Adrenal gland (tissue), 12 donors: ENCODE measurements around the gene TBC1D13. TPM values are rescaled to one million over a fixed set of nuclear protein-coding genes. Genes with fewer than 3 reads are reported as not detected.
"Not testable (repeated sequence)": the region's sequence is repeated elsewhere in the genome, so short reads cannot be mapped to it uniquely, and the experiment has no call there.

Source experiments
- DNase-seq, 7 donors: peaks; one replicate each; pipeline ENCODE4 v3.0.0-alpha.2; 2019 to 2020
- H3K27ac ChIP-seq, 5 donors: fragments of 200-600 bp; sonication (generic) in 4 of 5; 1 replicate in 3 of 5; 2 replicates in 2 of 5; pipeline versions ENCODE4 v1.5.1 to v1.8.0; 2016 to 2020; ENCODE audit warnings: mild to moderate bottlenecking in 1 of 5
- H3K27me3 ChIP-seq: fragments of 200-600 bp; 2 replicates; pipeline ENCODE4 v1.8.0; 2021
- H3K36me3 ChIP-seq, 2 donors: fragments of 200-600 bp; replicated peaks in 1 of 2; 1 replicate in 1 of 2; 2 replicates in 1 of 2; pipeline versions ENCODE4 v1.5.1 to v1.8.0; 2018 to 2022
- H3K4me1 ChIP-seq, 2 donors: fragments of 200-600 bp; replicated peaks in 1 of 2; 1 replicate in 1 of 2; 2 replicates in 1 of 2; pipeline versions ENCODE4 v1.5.1 to v1.8.0; 2018 to 2021
- H3K4me3 ChIP-seq, 4 donors: fragments of 200-600 bp; sonication (generic) in 3 of 4; one replicate each; pipeline ENCODE4 v1.5.1; 2016 to 2018
- H3K9me3 ChIP-seq, 3 donors: fragments of 200-600 bp; sonication (generic) in 1 of 3; replicated peaks in 1 of 3; 1 replicate in 2 of 3; 2 replicates in 1 of 3; pipeline versions ENCODE4 v1.5.1 to v1.8.0; 2016 to 2021
- CTCF ChIP-seq, 6 experiments: fragments of 450-650 bp in 4 of 6; fragments of 200-600 bp in 2 of 6; sonication (generic) in 1 of 6; IDR thresholded peaks; 1 replicate in 5 of 6; 2 replicates in 1 of 6; pipeline versions ENCODE4 v1.5.1 to v1.8.0; 2016 to 2021; ENCODE audit warnings: antibody characterized with exemption in 6 of 6, mild to moderate bottlenecking in 2 of 6, moderate library complexity in 1 of 6
- POLR2A ChIP-seq, 2 donors: fragments of 450-650 bp; IDR thresholded peaks; one replicate each; pipeline ENCODE4 v1.6.1; 2017; ENCODE audit warnings: antibody characterized with exemption in 2 of 2, mild to moderate bottlenecking in 2 of 2, moderate library complexity in 1 of 2
- WGBS, 4 donors: extraction: QIAGEN DNeasy Blood & Tissue Kit in 2 of 4; methylation state at CpG; one replicate each; pipeline versions ENCODE4 v1.1.5 to v1.1.7; 2013 to 2017; 5-methylcytosine and 5-hydroxymethylcytosine counted together
- intact Hi-C, 2 donors: fragments of 100-400 bp; cut with DNase I; formaldehyde crosslinking; loops; one replicate each; pipeline versions ENCODE4 v1.14.1 to v1.15.0; 2022 to 2023
- polyA plus RNA-seq, 3 donors: library from polyadenylated mRNA; stranded (reverse); fragments of 200-250 nt in 2 of 3; fragments of 350-450 nt in 1 of 3; fragmentation: Illumina TruSeq in 1 of 3; extraction: RNeasy Lipid Tissue Mini Kit (QIAGEN cat#74804) in 1 of 3; gene quantifications; one replicate each; pipeline ENCODE4 v1.2.3, GENCODE V29; 2013 to 2014
- total RNA-seq, 9 donors: library from RNA; depleted of rRNA in 4 of 9; stranded (reverse); fragments of >200 nt in 4 of 9; fragments of 120-200 nt in 1 of 9; fragmentation: NEBNext Ultra II Directional in 1 of 9; extraction: Animal tissue kit (Norgen Biotek cat#: 25700) in 1 of 9; gene quantifications; one replicate each; pipeline versions ENCODE4 v1.1.0 to v1.2.4, GENCODE V29; 2013 to 2023
- donor health status: healthy with polysubstance abuse.
- donor health status: Bipolar disorder and iron deficiency.
- donor health status: DM: yes; HTN: yes; CAD: no.
- donor health status: DM: no; HTN: no; CAD: no.
- donor health status: DM: no; HTN: no; CAD: no.
- donor health status: DM: yes; HTN: yes; CAD: no.

The TBC1D13 gene
- total and polyA plus RNA-seq, 12 donors: 15.9 to 72.7 (median 29.0) TPM

GRCh38 chr9:128840524-128840923 is 53.5 kb downstream of the TBC1D13 start:
- Histone ChIP-seq H3K36me3 (no peaks in the 10 kb centered on the region), H3K9me3 (no peaks in the 10 kb centered on the region), H3K27ac (no peak overlapping the region), H3K4me3 (no peak overlapping the region), H3K4me1 (no peaks in the 10 kb centered on the region), H3K27me3 (no peaks in the 10 kb centered on the region)
- DNase-seq: no peak
- TF ChIP-seq POLR2A (IDR thresholded peaks at IDR 0.05): no peak
- TF ChIP-seq CTCF (IDR thresholded peaks at IDR 0.05): no peak
- intact Hi-C loops: no loop called here
- WGBS, 4 donors: 92 to 95% (median 94%) methylated on average over 1 of the region's 1 CpG

GRCh38 chr9:128841694-128842492 is 54.8 kb downstream of the TBC1D13 start:
- no peaks in the 10 kb centered on the region for H3K4me1 ChIP-seq
- no peaks in the 10 kb centered on the region for H3K36me3 ChIP-seq
- no peak for DNase-seq
- no peak overlapping the region for H3K27ac ChIP-seq
- H3K27me3 ChIP-seq: no peaks in the 10 kb centered on the region
- no peak overlapping the region for H3K4me3 ChIP-seq
- H3K9me3 ChIP-seq: no peaks in the 10 kb centered on the region
- intact Hi-C loops: no loop called here
- no peak for TF ChIP-seq POLR2A (IDR thresholded peaks at IDR 0.05)
- 86 to 91% (median 87%) methylated on average over 11 to 12 of the region's 12 CpGs for WGBS, 4 donors

GRCh38 chr9:128843171-128843570 is 56.1 kb downstream of the TBC1D13 start:
- H3K4me1 ChIP-seq, intact Hi-C loops, H3K4me3 ChIP-seq, H3K36me3 ChIP-seq, DNase-seq, H3K27me3 ChIP-seq, H3K27ac ChIP-seq, H3K9me3 ChIP-seq: not testable (repeated sequence)
- 93 to 96% (median 95%) methylated on average over 7 of the region's 7 CpGs for WGBS, 4 donors

GRCh38 chr9:128845186-128845931 is 58.3 kb downstream of the TBC1D13 start:
- Histone ChIP-seq H3K27me3 (no peaks in the 10 kb centered on the region), H3K4me1 (no peaks in the 10 kb centered on the region), H3K36me3 (no peaks in the 10 kb centered on the region), H3K9me3 (no peaks in the 10 kb centered on the region), H3K4me3 (no peak overlapping the region), H3K27ac (no peak overlapping the region)
- no peak for DNase-seq
- intact Hi-C loops: no loop called here
- WGBS, 4 donors: 69 to 87% (median 82%) methylated on average over 10 to 13 of the region's 13 CpGs
- TF ChIP-seq POLR2A (IDR thresholded peaks at IDR 0.05): no peak
- TF ChIP-seq CTCF (IDR thresholded peaks at IDR 0.05): no peak

- no peaks in the 10 kb centered on the region for H3K4me1 ChIP-seq
- H3K36me3 ChIP-seq: no peaks in the 10 kb centered on the region
- no peak for DNase-seq
- WGBS, 4 donors: 85 to 96% (median 89%) methylated on average over 2 to 3 of the region's 3 CpGs
- intact Hi-C loops: no loop called here
- no peak overlapping the region for H3K4me3 ChIP-seq
- H3K27ac ChIP-seq: no peak overlapping the region
- TF ChIP-seq CTCF (IDR thresholded peaks at IDR 0.05) (no peak), POLR2A (IDR thresholded peaks at IDR 0.05) (no peak)
- no peaks in the 10 kb centered on the region for H3K9me3 ChIP-seq
- H3K27me3 ChIP-seq: no peaks in the 10 kb centered on the region
Observed at GRCh38 chr9:128846680-128847030, 59.6 kb downstream of the TBC1D13 start.
